SK-N-SH treated with all-trans-retinoic acid at 6 μM for 48 hours (cell line): Measurements from ENCODE around the gene BORCS6.

Experiments
- ATAC-seq: fragments of 200-7000 bp; cut with Tn5 transposase; 3 replicates; pipeline ENCODE4 v1.9.1; 2020; ENCODE audit warnings: mild to moderate bottlenecking, moderate library complexity
- ARNTL ChIP-seq: fragments of 450-650 bp; formaldehyde crosslinking; IDR thresholded peaks from 2 replicates; pipeline ENCODE4 v1.5.0; 2020; ENCODE audit warnings: low read depth, mild to moderate bottlenecking, moderate library complexity, borderline replicate concordance
- BACH2 ChIP-seq: fragments of 250-450 bp; sonication (Bioruptor Pico); IDR thresholded peaks from 2 replicates; pipeline ENCODE4 v1.9.0; 2021; ENCODE audit warnings: mild to moderate bottlenecking, borderline replicate concordance
- CREB5 ChIP-seq: fragments of 250-450 bp; sonication (Bioruptor Pico); IDR thresholded peaks from 2 replicates; pipeline ENCODE4 v1.5.1; 2020; ENCODE audit warnings: low read depth, mild to moderate bottlenecking, moderate library complexity
- CSDC2 ChIP-seq: fragments of 250-450 bp; sonication (Bioruptor Pico); IDR thresholded peaks from 2 replicates; pipeline ENCODE4 v1.5.0; 2020; ENCODE audit warnings: mild to moderate bottlenecking, moderate library complexity
- CSRNP3 ChIP-seq: fragments of 250-450 bp; sonication (Bioruptor Pico); IDR thresholded peaks from 2 replicates; pipeline ENCODE4 v1.5.1; 2021; ENCODE audit warnings: mild to moderate bottlenecking, moderate library complexity
- ESRRG ChIP-seq: fragments of 250-450 bp; sonication (Bioruptor Pico); IDR thresholded peaks from 2 replicates; pipeline ENCODE4 v1.6.1; 2021; ENCODE audit warnings: mild to moderate bottlenecking
- GLIS3 ChIP-seq: fragments of 250-450 bp; sonication (Bioruptor Pico); IDR thresholded peaks from 2 replicates; pipeline ENCODE4 v1.5.0; 2020; ENCODE audit warnings: mild to moderate bottlenecking, moderate library complexity
- OSR1 ChIP-seq: fragments of 250-450 bp; sonication (Bioruptor Pico); IDR thresholded peaks from 2 replicates; pipeline ENCODE4 v1.8.0; 2022; ENCODE audit warnings: moderate library complexity, mild to moderate bottlenecking, inconsistent platforms
- PATZ1 ChIP-seq: fragments of 250-450 bp; sonication (Bioruptor Pico); IDR thresholded peaks from 2 replicates; pipeline ENCODE4 v1.8.0; 2020; ENCODE audit warnings: mild to moderate bottlenecking, moderate library complexity, borderline replicate concordance
- POU6F1 ChIP-seq: fragments of 250-450 bp; sonication (Bioruptor Pico); IDR thresholded peaks from 2 replicates; pipeline ENCODE4 v1.8.0; 2021; ENCODE audit warnings: low read depth, mild to moderate bottlenecking, moderate library complexity, borderline replicate concordance
- PPARA ChIP-seq: fragments of 250-450 bp; sonication (Bioruptor Pico); IDR thresholded peaks from 2 replicates; pipeline ENCODE4 v1.5.0; 2020; ENCODE audit warnings: mild to moderate bottlenecking, borderline replicate concordance
- RARB ChIP-seq: fragments of 250-450 bp; sonication (Bioruptor Pico); IDR thresholded peaks from 2 replicates; pipeline ENCODE4 v1.8.0; 2021; ENCODE audit warnings: mild to moderate bottlenecking, moderate library complexity
- SNAI2 ChIP-seq: fragments of 250-450 bp; sonication (Bioruptor Pico); IDR thresholded peaks from 2 replicates; pipeline ENCODE4 v1.5.0; 2020; ENCODE audit warnings: mild to moderate bottlenecking, moderate library complexity
- TCF4 ChIP-seq: fragments of 250-450 bp; sonication (Bioruptor Pico); IDR thresholded peaks from 2 replicates; pipeline ENCODE4 v1.8.0; 2021; ENCODE audit warnings: mild to moderate bottlenecking, moderate library complexity, borderline replicate concordance
- TOX ChIP-seq: fragments of 250-450 bp; sonication (Bioruptor Pico); IDR thresholded peaks from 2 replicates; pipeline ENCODE4 v1.8.0; 2021; ENCODE audit warnings: mild to moderate bottlenecking, moderate library complexity, borderline replicate concordance
- TSHZ2 ChIP-seq: fragments of 250-450 bp; sonication (Bioruptor Pico); IDR thresholded peaks from 2 replicates; pipeline ENCODE4 v1.5.0; 2020; ENCODE audit warnings: mild to moderate bottlenecking, moderate library complexity
- ZC3H10 ChIP-seq: fragments of 250-450 bp; sonication (Bioruptor Pico); IDR thresholded peaks from 2 replicates; pipeline ENCODE4 v1.5.1; 2021; ENCODE audit warnings: mild to moderate bottlenecking, moderate library complexity
- ZFP3 ChIP-seq: fragments of 250-450 bp; sonication (Bioruptor Pico); IDR thresholded peaks from 2 replicates; pipeline ENCODE4 v1.5.0; 2020; ENCODE audit warnings: mild to moderate bottlenecking, moderate library complexity
- ZFP30 ChIP-seq: fragments of 450-650 bp; formaldehyde crosslinking; IDR thresholded peaks from 2 replicates; pipeline ENCODE4 v1.5.0; 2022; ENCODE audit warnings: mild to moderate bottlenecking, moderate library complexity
- ZNF565 ChIP-seq: fragments of 450-650 bp; formaldehyde crosslinking; conservative IDR thresholded peaks from 2 replicates; pipeline ENCODE4 v1.5.0; 2020; ENCODE audit warnings: low read depth, mild to moderate bottlenecking, moderate library complexity
- ZNF70 ChIP-seq: fragments of 450-650 bp; formaldehyde crosslinking; IDR thresholded peaks from 2 replicates; pipeline ENCODE4 v1.5.0; 2020; ENCODE audit warnings: mild to moderate bottlenecking, moderate library complexity
- ZNF8 ChIP-seq: fragments of 450-650 bp; formaldehyde crosslinking; IDR thresholded peaks from 2 replicates; pipeline ENCODE4 v1.5.0; 2020; ENCODE audit warnings: mild to moderate bottlenecking, moderate library complexity

BORCS6 gene

GRCh38 chr17:8190506-8190905 is 526 bp upstream of the BORCS6 start (continued):
- TF ChIP-seq ESRRG (no peak), CSRNP3 (CRISPR knock-in tag) (no peak), ZNF565 (CRISPR knock-in tag) (no peak), ZNF8 (CRISPR knock-in tag) (no peak), PATZ1 (CRISPR knock-in tag) (no peak)

GRCh38 chr17:8189041-8189710 is 804 bp downstream of the BORCS6 start:
- no peak for ATAC-seq
- TF ChIP-seq ZNF565 (CRISPR knock-in tag): no peak
- TF ChIP-seq TCF4 (CRISPR knock-in tag): no peak
- TF ChIP-seq POU6F1 (CRISPR knock-in tag): no peak
- no peak for TF ChIP-seq GLIS3 (CRISPR knock-in tag)
- TF ChIP-seq TSHZ2 (CRISPR knock-in tag): no peak
- TF ChIP-seq TOX (CRISPR knock-in tag): no peak
- no peak for TF ChIP-seq PPARA (CRISPR knock-in tag)
- no peak for TF ChIP-seq CSRNP3 (CRISPR knock-in tag)
- TF ChIP-seq CSDC2 (CRISPR knock-in tag): no peak
- no peak for TF ChIP-seq ARNTL (CRISPR knock-in tag)
- no peak for TF ChIP-seq ZNF70 (CRISPR knock-in tag)
- no peak for TF ChIP-seq ZC3H10 (CRISPR knock-in tag)
- TF ChIP-seq SNAI2: no peak
- TF ChIP-seq ZFP3 (CRISPR knock-in tag): no peak
- TF ChIP-seq ZFP30 (CRISPR knock-in tag): no peak
- TF ChIP-seq BACH2: no peak
- TF ChIP-seq ESRRG: no peak
- TF ChIP-seq RARB (CRISPR knock-in tag): no peak
- TF ChIP-seq, all 23 proteins: peak for 0

- no peak for ATAC-seq
- no peak for TF ChIP-seq PATZ1 (CRISPR knock-in tag)
- no peak for TF ChIP-seq CREB5
- TF ChIP-seq ZNF70 (CRISPR knock-in tag): no peak
- no peak for TF ChIP-seq BACH2
- TF ChIP-seq SNAI2: no peak
- TF ChIP-seq ESRRG: no peak
- no peak for TF ChIP-seq OSR1
- no peak for TF ChIP-seq ZFP30 (CRISPR knock-in tag)
- no peak for TF ChIP-seq CSRNP3 (CRISPR knock-in tag)
- TF ChIP-seq ZNF8 (CRISPR knock-in tag): no peak
Observed at GRCh38 chr17:8188263-8188839, 1.6 kb downstream of the BORCS6 start.
